ENCODE data around the gene ATP2B2. TPM values are rescaled to one million over a fixed set of nuclear protein-coding genes. Genes with fewer than 3 reads are reported as not detected.
"Not testable (repeated sequence)": the region's sequence is repeated elsewhere in the genome, so short reads cannot be mapped to it uniquely, and the experiment has no call there.

ATP2B2 gene
- total RNA-seq, 1 experiment from 2014 or later: not detected

GRCh38 chr3:10299679-10300078 is 205.7 kb downstream of the ATP2B2 start:
- no peak for DNase-seq (ENCODE audit: low read depth)

GRCh38 chr3:10299175-10299574 is 206.2 kb downstream of the ATP2B2 start:
- no peak for DNase-seq (ENCODE audit: low read depth)

GRCh38 chr3:10298064-10298463 is 207.3 kb downstream of the ATP2B2 start:
- DNase-seq (ENCODE audit: low read depth): not testable (repeated sequence)

GRCh38 chr3:10294030-10294586 is 211.3 kb downstream of the ATP2B2 start:
- no peak for DNase-seq (ENCODE audit: low read depth)

- DNase-seq (ENCODE audit: low read depth): peak; percentile 37
Measured at GRCh38 chr3:10292505-10293419, 212.6 kb downstream of the ATP2B2 start, which contains the start of gene GHRL. Gene GHRL (minus strand): TSS chr3:10292947. CDS start chr3:10290180, 2,767 bp downstream.

- no peak for DNase-seq (ENCODE audit: low read depth)
Measured at GRCh38 chr3:10291641-10292040, 213.7 kb downstream of the ATP2B2 start.

GRCh38 chr3:10290481-10291176 is 214.8 kb downstream of the ATP2B2 start:
- no peak for DNase-seq (ENCODE audit: low read depth)

- no peak for DNase-seq (ENCODE audit: low read depth)
Measured at GRCh38 chr3:10289787-10290355, 215.5 kb downstream of the ATP2B2 start.

GRCh38 chr3:10289077-10289476 is 216.3 kb downstream of the ATP2B2 start:
- no peak for DNase-seq (ENCODE audit: low read depth)

GRCh38 chr3:10288575-10288960 is 216.8 kb downstream of the ATP2B2 start:
- no peak for DNase-seq (ENCODE audit: low read depth)

- no peak for DNase-seq (ENCODE audit: low read depth)
Measured at GRCh38 chr3:10287936-10288574, 217.3 kb downstream of the ATP2B2 start.

GRCh38 chr3:10286596-10287295 is 218.6 kb downstream of the ATP2B2 start:
- peak; percentile 83 for DNase-seq (ENCODE audit: low read depth)

GRCh38 chr3:10286133-10286524 is 219.3 kb downstream of the ATP2B2 start:
- DNase-seq (ENCODE audit: low read depth): no peak

- DNase-seq (ENCODE audit: low read depth): no peak
Measured at GRCh38 chr3:10285272-10286132, 219.9 kb downstream of the ATP2B2 start.

- no peak for DNase-seq (ENCODE audit: low read depth)
Measured at GRCh38 chr3:10284496-10284895, 220.9 kb downstream of the ATP2B2 start.

GRCh38 chr3:10283638-10284037 is 221.7 kb downstream of the ATP2B2 start:
- no peak for DNase-seq (ENCODE audit: low read depth)

- DNase-seq (ENCODE audit: low read depth): no peak
Measured at GRCh38 chr3:10281951-10282350, 223.4 kb downstream of the ATP2B2 start.

GRCh38 chr3:10280571-10280970 is 224.8 kb downstream of the ATP2B2 start:
- DNase-seq (ENCODE audit: low read depth): no peak

- no peak for DNase-seq (ENCODE audit: low read depth)
Measured at GRCh38 chr3:10280177-10280529, 225.2 kb downstream of the ATP2B2 start.
